Measurements from ENCODE around the gene LRMDA. TPM values are rescaled to one million over a fixed set of nuclear protein-coding genes. Genes with fewer than 3 reads are reported as not detected.

The LRMDA gene
- total RNA-seq, 3 donors from 2014 or later (not counting 1 experiment from before 2014, with no cell fraction given) = 1.4 to 2.4 (median 2.1) TPM

GRCh38 chr10:75649466-75649865, 218.0 kb downstream of the LRMDA start:
- no peak overlapping the region for H3K27ac ChIP-seq (ENCODE audit: low read length)
- Mint-ChIP-seq H3K27ac (no peak overlapping the region), H3K4me1 (no peaks in the 10 kb centered on the region), H3K27me3 (ENCODE audit: low read depth in 2 of 2) (peaks cover 3 to 4% of the 10 kb centered on the region in 2 donors), H3K36me3 (no peaks in the 10 kb centered on the region), H3K4me3 (no peak overlapping the region), H3K9me3 (no peaks in the 10 kb centered on the region)
- intact Hi-C loops (cut with micrococcal nuclease) = no loop called here
- TF ChIP-seq CTCF (IDR thresholded peaks at IDR 0.05) = no peak
- DNase-seq (no peak), ATAC-seq (no peak)
- no peaks in the 10 kb centered on the region for H3K36me3 ChIP-seq (ENCODE audit: control insufficient read depth, insufficient read depth, low read length)
- H3K9me3 ChIP-seq (ENCODE audit: control insufficient read depth, insufficient read depth, low read length) = no peaks in the 10 kb centered on the region
- H3K4me1 ChIP-seq (ENCODE audit: control insufficient read depth, insufficient read depth, low read length) = no peaks in the 10 kb centered on the region
- no peaks in the 10 kb centered on the region for H3K27me3 ChIP-seq (ENCODE audit: control insufficient read depth, insufficient read depth, low read length)
- H3K4me3 ChIP-seq (ENCODE audit: low read length) = no peak overlapping the region
- WGBS (ENCODE audit: insufficient coverage) = no CpG with 5 or more reads among the region's 1 CpG

GRCh38 chr10:75650648-75651047, 219.2 kb downstream of the LRMDA start:
- DNase-seq (no peak), ATAC-seq (no peak)
- no peak overlapping the region for H3K27ac ChIP-seq (ENCODE audit: low read length)
- intact Hi-C loops (cut with micrococcal nuclease) = no loop called here
- Mint-ChIP-seq H3K36me3 (no peaks in the 10 kb centered on the region), H3K4me3 (no peak overlapping the region), H3K9me3 (no peaks in the 10 kb centered on the region), H3K27me3 (ENCODE audit: low read depth in 2 of 2) (peaks cover 3 to 7% of the 10 kb centered on the region in 2 donors), H3K4me1 (no peaks in the 10 kb centered on the region), H3K27ac (no peak overlapping the region)
- no peak for TF ChIP-seq CTCF (IDR thresholded peaks at IDR 0.05)
- H3K4me3 ChIP-seq (ENCODE audit: low read length) = no peak overlapping the region
- H3K27me3 ChIP-seq (ENCODE audit: control insufficient read depth, insufficient read depth, low read length) = no peaks in the 10 kb centered on the region
- H3K36me3 ChIP-seq (ENCODE audit: control insufficient read depth, insufficient read depth, low read length) = no peaks in the 10 kb centered on the region
- H3K4me1 ChIP-seq (ENCODE audit: control insufficient read depth, insufficient read depth, low read length) = no peaks in the 10 kb centered on the region
- H3K9me3 ChIP-seq (ENCODE audit: control insufficient read depth, insufficient read depth, low read length) = no peaks in the 10 kb centered on the region
- WGBS (ENCODE audit: insufficient coverage) = 89% methylated on average over 4 of the region's 4 CpGs

GRCh38 chr10:75651417-75651816, 220.0 kb downstream of the LRMDA start:
- H3K4me1 ChIP-seq (ENCODE audit: control insufficient read depth, insufficient read depth, low read length) = no peaks in the 10 kb centered on the region
- H3K9me3 ChIP-seq (ENCODE audit: control insufficient read depth, insufficient read depth, low read length) = no peaks in the 10 kb centered on the region
- H3K36me3 Mint-ChIP-seq = no peaks in the 10 kb centered on the region
- DNase-seq = no peak
- H3K27ac ChIP-seq (ENCODE audit: low read length) = no peak overlapping the region
- H3K27ac Mint-ChIP-seq = no peak overlapping the region
- no peak overlapping the region for H3K4me3 Mint-ChIP-seq
- H3K9me3 Mint-ChIP-seq = no peaks in the 10 kb centered on the region
- no peak for TF ChIP-seq CTCF (IDR thresholded peaks at IDR 0.05)
- H3K27me3 ChIP-seq (ENCODE audit: control insufficient read depth, insufficient read depth, low read length) = no peaks in the 10 kb centered on the region
- H3K4me3 ChIP-seq (ENCODE audit: low read length) = no peak overlapping the region
- ATAC-seq = no peak
- no peaks in the 10 kb centered on the region for H3K4me1 Mint-ChIP-seq
- intact Hi-C loops (cut with micrococcal nuclease) = no loop called here
- H3K36me3 ChIP-seq (ENCODE audit: control insufficient read depth, insufficient read depth, low read length) = no peaks in the 10 kb centered on the region
- 89% methylated on average over 2 of the region's 2 CpGs for WGBS (ENCODE audit: insufficient coverage)
- H3K27me3 Mint-ChIP-seq (ENCODE audit: low read depth in 2 of 2) = peaks cover 3 to 7% of the 10 kb centered on the region in 2 donors

GRCh38 chr10:75652146-75652740, 220.8 kb downstream of the LRMDA start:
- no peaks in the 10 kb centered on the region for H3K9me3 ChIP-seq (ENCODE audit: control insufficient read depth, insufficient read depth, low read length)
- 84% methylated on average over 5 of the region's 5 CpGs for WGBS (ENCODE audit: insufficient coverage)
- H3K27ac ChIP-seq (ENCODE audit: low read length) = no peak overlapping the region
- TF ChIP-seq CTCF (IDR thresholded peaks at IDR 0.05) = no peak
- H3K9me3 Mint-ChIP-seq = no peaks in the 10 kb centered on the region
- intact Hi-C loops (cut with micrococcal nuclease) = no loop called here
- H3K36me3 ChIP-seq (ENCODE audit: control insufficient read depth, insufficient read depth, low read length) = no peaks in the 10 kb centered on the region
- H3K4me1 ChIP-seq (ENCODE audit: control insufficient read depth, insufficient read depth, low read length) = no peaks in the 10 kb centered on the region
- no peaks in the 10 kb centered on the region for H3K27me3 ChIP-seq (ENCODE audit: control insufficient read depth, insufficient read depth, low read length)
- H3K36me3 Mint-ChIP-seq = no peaks in the 10 kb centered on the region
- H3K27me3 Mint-ChIP-seq (ENCODE audit: low read depth in 2 of 2) = peaks cover 3 to 12% of the 10 kb centered on the region in 2 donors
- no peaks in the 10 kb centered on the region for H3K4me1 Mint-ChIP-seq
- no peak for DNase-seq
- no peak overlapping the region for H3K27ac Mint-ChIP-seq
- no peak overlapping the region for H3K4me3 Mint-ChIP-seq
- no peak overlapping the region for H3K4me3 ChIP-seq (ENCODE audit: low read length)
- no peak for ATAC-seq

Data from natural killer cell (primary cell).